H1 (cell line): ENCODE measurements around the gene TNFSF4. TPM values are rescaled to one million over a fixed set of nuclear protein-coding genes. Genes with fewer than 3 reads are reported as not detected.

Experiments used
- CTCF ChIA-PET: fragments of 300-600 bp; sonication (Branson Sonifier 250); formaldehyde crosslinking; loops from one replicate; lab custom pipeline; 2021; ENCODE audit not compliant: partially characterized antibody; lab: Charles Lee
- POLR2A ChIA-PET: fragments of 300-600 bp; sonication (Branson Sonifier 250); formaldehyde crosslinking; loops from one replicate; lab custom pipeline; 2021; ENCODE audit warnings: inconsistent platforms; ENCODE audit not compliant: partially characterized antibody; lab: Charles Lee
- DNase-seq, 2 experiments: peaks; one replicate each; pipeline versions ENCODE4 v3.0.0 to v3.0.0-alpha.2; 2010 to 2022; ENCODE audit warnings: low spot score in 2 of 2, low read depth in 1 of 2, mixed read lengths in 1 of 2
- FAIRE-seq: peaks from 2 replicates; lab custom pipeline; 2011; peaks lifted over from hg19 to GRCh38; lab: Jason Lieb, UNC
- H2AFZ ChIP-seq: 2 replicates; pipeline ENCODE4 v1.8.1; 2012; ENCODE audit warnings: low read length, inconsistent platforms
- H2AK5ac ChIP-seq: 2 replicates; pipeline ENCODE4 v1.6.1; 2013; ENCODE audit warnings: low read depth, low read length
- H2BK120ac ChIP-seq: replicated peaks from 2 replicates; pipeline ENCODE3; 2013; ENCODE audit warnings: low read depth, low read length, inconsistent platforms
- H2BK12ac ChIP-seq: 2 replicates; pipeline ENCODE4 v1.6.1; 2013; ENCODE audit warnings: low read depth, low read length
- H2BK15ac ChIP-seq: 2 replicates; pipeline ENCODE4 v1.6.1; 2013; ENCODE audit warnings: low read length
- H2BK20ac ChIP-seq: 2 replicates; pipeline ENCODE4 v1.6.1; 2013; ENCODE audit warnings: low read length
- H2BK5ac ChIP-seq: 2 replicates; pipeline ENCODE4 v1.6.1; 2013; ENCODE audit warnings: low read depth, low read length
- H3K14ac ChIP-seq: 2 replicates; pipeline ENCODE4 v1.6.1; 2013; ENCODE audit warnings: inconsistent platforms; ENCODE audit not compliant: insufficient read length
- H3K18ac ChIP-seq: 2 replicates; pipeline ENCODE4 v1.6.1; 2013; ENCODE audit warnings: low read length; ENCODE audit errors: extremely low read depth
- H3K23ac ChIP-seq: 2 replicates; pipeline ENCODE4 v1.6.1; 2013; ENCODE audit warnings: inconsistent platforms; ENCODE audit not compliant: insufficient read length
- H3K23me2 ChIP-seq: 2 replicates; pipeline ENCODE4 v1.6.1; 2013; ENCODE audit warnings: low read depth, low read length
- H3K27ac ChIP-seq: 2 replicates; pipeline ENCODE4 v1.6.1; 2011; ENCODE audit warnings: low read depth, low read length, inconsistent platforms
- H3K27me3 ChIP-seq, 4 experiments: replicated peaks in 1 of 4; 1 replicate in 1 of 4; 2 replicates in 3 of 4; pipeline versions ENCODE4 v1.6.1 to v1.8.1; 2011 to 2013; ENCODE audit warnings: low read length in 3 of 4, mild to moderate bottlenecking in 3 of 4, inconsistent platforms in 2 of 4, mixed read lengths in 2 of 4, moderate library complexity in 1 of 4; ENCODE audit not compliant: control insufficient read depth in 3 of 4, insufficient read depth in 3 of 4; ENCODE audit errors: extremely low read depth in 1 of 4
- H3K36me3 ChIP-seq, 4 experiments: 2 replicates each; pipeline versions ENCODE4 v1.6.1 to v1.8.1; 2011 to 2013; ENCODE audit warnings: mild to moderate bottlenecking in 4 of 4, low read length in 3 of 4, moderate library complexity in 2 of 4, control low read depth in 1 of 4, inconsistent platforms in 1 of 4; ENCODE audit not compliant: insufficient read depth in 4 of 4, control insufficient read depth in 2 of 4
- H3K4ac ChIP-seq: replicated peaks from 2 replicates; pipeline ENCODE3; 2013; ENCODE audit warnings: low read length, low read depth, mixed read lengths, inconsistent platforms; ENCODE audit not compliant: insufficient read length
- H3K4me1 ChIP-seq, 4 experiments: replicated peaks in 1 of 4; 1 replicate in 1 of 4; 2 replicates in 3 of 4; pipeline versions ENCODE4 v1.6.1 to v1.8.1; 2011 to 2013; ENCODE audit warnings: low read length in 3 of 4, inconsistent platforms in 2 of 4, mixed read lengths in 1 of 4; ENCODE audit not compliant: insufficient read depth in 4 of 4, control insufficient read depth in 3 of 4
- H3K4me2 ChIP-seq, 2 experiments: 2 replicates each; pipeline versions ENCODE4 v1.6.1 to v1.8.1; 2011 to 2013; ENCODE audit warnings: low read depth in 2 of 2, low read length in 2 of 2, control low read depth in 1 of 2, inconsistent platforms in 1 of 2, mild to moderate bottlenecking in 1 of 2; ENCODE audit not compliant: insufficient read depth in 1 of 2
- H3K4me3 ChIP-seq, 4 experiments: fragments of 200-600, 300-600 bp in 1 of 4; sonication (generic), shearing (Covaris generic), sonication (Bioruptor Twin) in 1 of 4; 2 replicates each; pipeline versions ENCODE4 v1.5.1 to v1.8.1; 2011 to 2016; ENCODE audit warnings: low read length in 4 of 4, low read depth in 3 of 4, control low read depth in 2 of 4, inconsistent platforms in 2 of 4, mild to moderate bottlenecking in 2 of 4, mixed read lengths in 1 of 4, moderate library complexity in 1 of 4; ENCODE audit not compliant: insufficient read depth in 2 of 4; ENCODE audit errors: extremely low read depth in 1 of 4
- H3K56ac ChIP-seq: replicated peaks from 2 replicates; pipeline ENCODE3; 2013; ENCODE audit warnings: low read depth, mild to moderate bottlenecking, mixed read lengths, low read length, inconsistent platforms; ENCODE audit not compliant: insufficient read length
- H3K79me1 ChIP-seq: 2 replicates; pipeline ENCODE4 v1.6.1; 2013; ENCODE audit warnings: low read depth, low read length, control low read depth
- H3K79me2 ChIP-seq, 2 experiments: 2 replicates each; pipeline versions ENCODE4 v1.6.1 to v1.8.1; 2012 to 2013; ENCODE audit warnings: low read length in 2 of 2, mild to moderate bottlenecking in 2 of 2, inconsistent platforms in 1 of 2; ENCODE audit not compliant: insufficient read depth in 2 of 2, control insufficient read depth in 1 of 2
- H3K9ac ChIP-seq, 4 experiments: replicated peaks in 1 of 4; 1 replicate in 1 of 4; 2 replicates in 3 of 4; pipeline versions ENCODE4 v1.6.1 to v1.8.1; 2011 to 2013; ENCODE audit warnings: low read depth in 3 of 4, low read length in 3 of 4, control low read depth in 2 of 4, mild to moderate bottlenecking in 2 of 4, moderate library complexity in 2 of 4, inconsistent platforms in 1 of 4; ENCODE audit errors: extremely low read depth in 1 of 4
- H3K9me3 ChIP-seq, 2 experiments: 2 replicates each; pipeline versions ENCODE4 v1.6.1 to v1.8.1; 2012 to 2013; ENCODE audit warnings: mild to moderate bottlenecking in 2 of 2, moderate library complexity in 2 of 2, control low read depth in 1 of 2, inconsistent platforms in 1 of 2, low read depth in 1 of 2, low read length in 1 of 2, mixed read lengths in 1 of 2; ENCODE audit not compliant: insufficient read depth in 2 of 2
- H4K20me1 ChIP-seq, 2 experiments: replicated peaks in 1 of 2; 2 replicates each; pipeline versions ENCODE3 to v1.8.1; 2011 to 2013; ENCODE audit warnings: inconsistent platforms in 2 of 2, low read length in 2 of 2, mild to moderate bottlenecking in 1 of 2; ENCODE audit not compliant: insufficient read depth in 2 of 2, control insufficient read depth in 1 of 2
- H4K5ac ChIP-seq: 2 replicates; pipeline ENCODE4 v1.6.1; 2013; ENCODE audit warnings: low read length, low read depth, mixed read lengths, inconsistent platforms; ENCODE audit not compliant: insufficient read length
- H4K8ac ChIP-seq: 2 replicates; pipeline ENCODE4 v1.8.0; 2013; ENCODE audit warnings: mild to moderate bottlenecking, moderate library complexity, low read length, inconsistent platforms; ENCODE audit not compliant: insufficient read depth; ENCODE audit errors: extremely low read depth
- H4K91ac ChIP-seq: replicated peaks from 2 replicates; pipeline ENCODE3; 2013; ENCODE audit warnings: low read length, mixed read lengths, inconsistent platforms; ENCODE audit not compliant: insufficient read length
- HDAC6 ChIP-seq: IDR thresholded peaks from one replicate; pipeline ENCODE4 v1.7.1; 2012; ENCODE audit warnings: low read depth, mild to moderate bottlenecking, inconsistent platforms, low read length, moderate library complexity
- KDM1A ChIP-seq: fragments of 200-600, 300-600 bp; sonication (generic); IDR thresholded peaks from 2 replicates; pipeline ENCODE4 v1.7.1; 2016; ENCODE audit warnings: mild to moderate bottlenecking, low read length, borderline replicate concordance
- POLR2A ChIP-seq, 2 experiments: IDR thresholded peaks; 1 replicate in 1 of 2; 2 replicates in 1 of 2; pipeline ENCODE4 v1.6.1; 2011; ENCODE audit warnings: low read depth in 2 of 2, low read length in 2 of 2, mild to moderate bottlenecking in 2 of 2; ENCODE audit errors: control extremely low read depth in 1 of 2
- polyA plus RNA-seq, 7 experiments: library from polyadenylated mRNA; depleted of rRNA in 3 of 7; stranded (reverse) in 5 of 7; unstranded in 2 of 7; fragments of >200 nt in 5 of 7; fragments of 200-250 nt in 2 of 7; gene quantifications; 1 replicate in 5 of 7; 2 replicates in 1 of 7; 4 replicates in 1 of 7; pipeline versions ENCODE4 v1.2.1 to v1.2.3, GENCODE V29; 2011 to 2013; ENCODE audit warnings: missing spikeins in 2 of 7, mixed read lengths in 2 of 7
- total RNA-seq: library from RNA; stranded (reverse); fragmentation: NEBNext Ultra II Directional; extraction: Animal tissue kit (Norgen Biotek cat#: 25700); gene quantifications from 2 replicates; pipeline ENCODE4 v1.2.1, GENCODE V29; 2021

The TNFSF4 gene
- total and polyA plus RNA-seq, 2 of the 8 experiments (the other 6 are each of a cell fraction or from before 2014, with no cell fraction given) = 0.54 to 0.63 TPM

DNA sequence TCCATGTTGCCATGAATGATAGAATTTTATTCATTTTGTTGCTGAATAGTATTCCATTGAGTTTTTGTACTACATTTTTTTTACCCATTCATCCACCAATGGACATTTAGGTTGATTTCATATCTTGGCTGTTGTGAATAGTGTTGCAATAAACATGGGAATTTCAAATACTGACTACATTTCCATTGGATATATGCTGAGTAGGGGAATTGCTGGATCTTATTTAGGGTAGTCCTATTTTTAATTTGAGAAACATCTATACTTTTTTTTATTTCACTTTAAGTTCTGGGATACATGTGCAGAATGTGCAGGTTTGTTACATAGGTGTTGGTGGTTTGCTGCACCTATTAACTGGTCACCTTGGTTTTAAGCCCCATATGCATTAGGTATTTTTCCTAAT, 38.8 kb upstream of the TNFSF4 start:
- ChIA-PET CTCF (interaction anchor here (0.6 to 2.5 kb wide), 4 partner anchors 7 to 100 kb away, joined by 3 to 8 read pairs (median 6); no protein-coding TSS in a partner anchor), POLR2A (no interaction called here)
- no peak for FAIRE-seq

More for the DNA sequence above, 38.8 kb upstream of the TNFSF4 start:
- Histone ChIP-seq H3K9me3 (no peaks in the 10 kb centered on the region), H3K4me2 (no peak overlapping the region), H2BK15ac (no peak overlapping the region), H3K79me1 (no peaks in the 10 kb centered on the region), H3K4me3 (no peak overlapping the region), H2BK5ac (no peak overlapping the region), H3K27me3 (no peaks in the 10 kb centered on the region), H3K23me2 (no peaks in the 10 kb centered on the region), H3K27ac (no peak overlapping the region), H3K4me1 (no peaks in the 10 kb centered on the region), H3K9ac (no peak overlapping the region), H4K20me1 (no peaks in the 10 kb centered on the region), H2BK20ac (no peak overlapping the region), H3K14ac (no peak overlapping the region), H2BK120ac (no peak overlapping the region), H3K4ac (no peak overlapping the region), H2AK5ac (no peak overlapping the region), H4K8ac (no peak overlapping the region), H4K5ac (no peak overlapping the region), H3K23ac (no peak overlapping the region), H2AFZ (no peak overlapping the region), H3K18ac (no peak overlapping the region), H3K56ac (no peak overlapping the region), H3K36me3 (no peaks in the 10 kb centered on the region), H3K79me2 (no peaks in the 10 kb centered on the region), H4K91ac (no peak overlapping the region), H2BK12ac (no peak overlapping the region)
- TF ChIP-seq HDAC6 (no peak), KDM1A (no peak), POLR2A (IDR thresholded peaks at IDR 0.05; ENCODE audit: control extremely low read depth in 1 of 2, low read depth in 2 of 2, low read length in 2 of 2) (no peak)
- DNase-seq = no peak
